Activated CD8-positive, alpha-beta T cell treated with anti-CD3 and anti-CD28 coated beads for 36 hours (primary cell): Measurements from ENCODE around the gene CXADR. TPM values are rescaled to one million over a fixed set of nuclear protein-coding genes. Genes with fewer than 3 reads are reported as not detected.

Source experiments
- ATAC-seq: fragments of 200-7000 bp; cut with Tn5 transposase; one replicate; pipeline ENCODE4 v1.10.0; 2021; ENCODE audit warnings: mild to moderate bottlenecking, moderate library complexity
- CTCF ChIA-PET: fragments of 350-600 bp; sonication (Branson Sonifier 250); formaldehyde crosslinking; loops from one replicate; lab custom pipeline; 2021; ENCODE audit warnings: antibody characterized with exemption; lab: Charles Lee
- POLR2A ChIA-PET: fragments of 350-600 bp; sonication (Branson Sonifier 250); formaldehyde crosslinking; loops from one replicate; lab custom pipeline; 2021; ENCODE audit warnings: antibody characterized with exemption; lab: Charles Lee
- DNase-seq: peaks from one replicate; pipeline ENCODE4 v3.0.0-alpha.2; 2020
- H3K27ac Mint-ChIP-seq: one replicate; pipeline ENCODE4 v1.8.0; 2021; ENCODE audit warnings: mild to moderate bottlenecking, mixed read lengths
- H3K27me3 Mint-ChIP-seq: one replicate; pipeline ENCODE4 v1.8.0; 2021; ENCODE audit warnings: mixed read lengths
- H3K36me3 Mint-ChIP-seq: one replicate; pipeline ENCODE4 v1.8.0; 2021; ENCODE audit warnings: low read depth, mixed read lengths
- H3K4me1 Mint-ChIP-seq: one replicate; pipeline ENCODE4 v1.8.0; 2021; ENCODE audit warnings: low read depth, mixed read lengths
- H3K4me3 Mint-ChIP-seq: one replicate; pipeline ENCODE4 v1.8.0; 2021; ENCODE audit warnings: mild to moderate bottlenecking, moderate library complexity, mixed read lengths
- H3K9me3 Mint-ChIP-seq: one replicate; pipeline ENCODE4 v1.8.0; 2021; ENCODE audit warnings: mixed read lengths
- intact Hi-C: fragments of 100-400 bp; cut with micrococcal nuclease; formaldehyde crosslinking; loops from one replicate; pipeline ENCODE4 v1.10.0; 2022
- total RNA-seq, 2 experiments: library from RNA; stranded (reverse); gene quantifications; one replicate each; pipeline ENCODE4 v1.2.3, GENCODE V29; 2021
- TF ChIP-seq, protein P1 (sequence below): fragments of 200-600 bp; IDR thresholded peaks from one replicate; pipeline ENCODE4 v1.8.0; 2022; ENCODE audit warnings: antibody characterized with exemption, mild to moderate bottlenecking

CXADR gene
- total RNA-seq, 2 experiments from 2014 or later, result 0.20 to 0.29 TPM

DNA sequence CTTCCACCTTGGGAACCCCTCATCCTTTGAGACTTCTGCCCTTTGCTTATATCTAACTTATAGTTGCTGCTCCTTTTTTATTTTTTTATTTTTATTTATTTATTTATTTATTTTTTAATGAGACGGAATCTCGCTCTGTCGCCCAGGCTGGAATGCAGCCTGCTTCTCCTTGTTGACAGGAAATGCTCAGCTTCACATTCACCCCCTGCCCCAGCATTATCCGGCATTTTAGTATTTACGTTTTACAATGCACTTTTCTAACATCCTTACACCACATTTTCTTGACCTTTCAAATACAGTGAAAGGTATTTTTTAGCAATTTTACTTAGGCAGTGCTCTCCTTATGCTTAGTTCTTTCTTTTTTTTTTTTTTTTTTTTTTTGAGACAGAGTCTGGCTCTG, 14.9 kb downstream of the CXADR start:
- H3K27ac Mint-ChIP-seq, result no peak overlapping the region
- ChIA-PET POLR2A (no interaction called here), CTCF (interaction anchor here (1.4 kb wide), 1 partner anchor 141 kb away, joined by 3 read pairs; no protein-coding TSS in a partner anchor)
- H3K36me3 Mint-ChIP-seq, result no peaks in the 10 kb centered on the region
- intact Hi-C loops, result no loop called here
- no peak for DNase-seq
- H3K4me1 Mint-ChIP-seq, result no peaks in the 10 kb centered on the region
- no peak overlapping the region for H3K4me3 Mint-ChIP-seq
- H3K9me3 Mint-ChIP-seq, result no peaks in the 10 kb centered on the region
- no peak for ATAC-seq
- H3K27me3 Mint-ChIP-seq, result peaks cover 2% of the 10 kb centered on the region
- TF ChIP-seq, protein P1, sequence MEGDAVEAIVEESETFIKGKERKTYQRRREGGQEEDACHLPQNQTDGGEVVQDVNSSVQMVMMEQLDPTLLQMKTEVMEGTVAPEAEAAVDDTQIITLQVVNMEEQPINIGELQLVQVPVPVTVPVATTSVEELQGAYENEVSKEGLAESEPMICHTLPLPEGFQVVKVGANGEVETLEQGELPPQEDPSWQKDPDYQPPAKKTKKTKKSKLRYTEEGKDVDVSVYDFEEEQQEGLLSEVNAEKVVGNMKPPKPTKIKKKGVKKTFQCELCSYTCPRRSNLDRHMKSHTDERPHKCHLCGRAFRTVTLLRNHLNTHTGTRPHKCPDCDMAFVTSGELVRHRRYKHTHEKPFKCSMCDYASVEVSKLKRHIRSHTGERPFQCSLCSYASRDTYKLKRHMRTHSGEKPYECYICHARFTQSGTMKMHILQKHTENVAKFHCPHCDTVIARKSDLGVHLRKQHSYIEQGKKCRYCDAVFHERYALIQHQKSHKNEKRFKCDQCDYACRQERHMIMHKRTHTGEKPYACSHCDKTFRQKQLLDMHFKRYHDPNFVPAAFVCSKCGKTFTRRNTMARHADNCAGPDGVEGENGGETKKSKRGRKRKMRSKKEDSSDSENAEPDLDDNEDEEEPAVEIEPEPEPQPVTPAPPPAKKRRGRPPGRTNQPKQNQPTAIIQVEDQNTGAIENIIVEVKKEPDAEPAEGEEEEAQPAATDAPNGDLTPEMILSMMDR, result no peak

DNA sequence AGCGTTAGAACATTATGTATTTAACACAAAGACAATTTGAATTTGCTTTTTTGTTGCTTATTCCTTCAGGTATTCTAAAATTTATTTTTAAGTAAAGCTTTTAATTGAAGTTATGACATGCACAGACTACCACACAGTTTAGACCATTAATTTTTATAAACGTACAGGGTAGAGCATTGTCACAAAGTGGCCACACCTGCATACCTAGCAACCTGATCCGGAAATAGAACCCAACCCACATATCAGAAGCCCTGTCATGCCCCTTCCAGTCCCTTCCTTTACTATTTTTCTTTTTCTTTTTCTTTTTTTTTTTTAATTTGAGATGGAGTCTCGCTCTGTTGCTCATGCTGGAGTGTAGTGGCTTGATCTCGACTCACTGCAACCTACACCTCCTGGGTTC, 16.8 kb downstream of the CXADR start:
- no peak overlapping the region for H3K4me3 Mint-ChIP-seq
- ChIA-PET CTCF (no interaction called here), POLR2A (no interaction called here)

DNA sequence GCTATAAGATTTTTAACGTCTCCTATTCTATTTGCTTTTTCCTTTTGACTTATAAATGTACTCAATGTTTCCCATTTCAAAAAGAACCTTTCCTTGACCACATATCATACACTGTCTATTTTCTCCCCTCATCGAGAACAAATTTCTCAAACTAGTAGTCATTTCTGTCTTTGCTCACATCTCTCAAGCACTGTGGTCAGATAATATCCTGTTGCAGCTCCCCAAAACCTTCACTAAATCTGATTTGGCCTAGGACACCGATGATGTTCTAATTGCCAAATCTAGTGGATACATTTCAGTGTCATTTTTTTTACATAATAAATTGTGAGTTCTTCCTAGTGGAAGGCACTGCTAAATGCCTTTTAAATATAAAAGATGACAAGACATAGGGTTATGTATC, 19.4 kb downstream of the CXADR start:
- Mint-ChIP-seq H3K36me3 (no peaks in the 10 kb centered on the region), H3K27ac (no peak overlapping the region), H3K27me3 (peaks cover 3% of the 10 kb centered on the region), H3K4me1 (no peaks in the 10 kb centered on the region), H3K9me3 (no peaks in the 10 kb centered on the region), H3K4me3 (no peak overlapping the region)
- DNase-seq (no peak), ATAC-seq (no peak)
- TF ChIP-seq, protein P1, result no peak
- intact Hi-C loops, result no loop called here
- POLR2A ChIA-PET, result interaction anchor here (1.6 kb wide), 1 partner anchor 13 kb away, joined by 4 read pairs; no protein-coding TSS in a partner anchor
- CTCF ChIA-PET, result interaction anchor here (0.6 kb wide), 1 partner anchor 48 kb away, joined by 3 read pairs; no protein-coding TSS in a partner anchor

More for the DNA sequence above, 16.8 kb downstream of the CXADR start:
- no peak for ATAC-seq
- no peaks in the 10 kb centered on the region for H3K9me3 Mint-ChIP-seq
- no peak for DNase-seq
- H3K27ac Mint-ChIP-seq, result no peak overlapping the region
- peaks cover 2% of the 10 kb centered on the region for H3K27me3 Mint-ChIP-seq
- no peaks in the 10 kb centered on the region for H3K36me3 Mint-ChIP-seq
- TF ChIP-seq, protein P1, result no peak
- no peaks in the 10 kb centered on the region for H3K4me1 Mint-ChIP-seq
- intact Hi-C loops, result no loop called here

DNA sequence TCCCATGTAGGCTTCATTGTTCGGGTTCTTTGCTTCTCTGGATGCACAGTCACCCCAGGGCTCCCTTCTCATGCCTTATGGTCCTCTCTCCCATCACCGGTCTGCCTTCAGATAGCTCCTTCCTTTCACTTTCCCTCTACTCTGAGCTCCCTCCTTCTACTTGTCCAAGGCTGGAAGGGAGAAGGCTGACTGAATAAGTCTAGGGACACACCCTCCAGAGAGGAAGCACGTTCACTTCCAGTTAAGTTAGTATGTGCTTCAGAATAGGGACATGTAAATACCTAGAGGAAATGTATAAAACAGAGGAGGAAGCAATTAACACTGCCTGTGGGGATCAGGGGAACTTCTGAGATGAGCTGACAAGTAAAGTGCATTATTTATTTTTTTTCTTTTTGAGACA, 23.5 kb downstream of the CXADR start:
- CTCF ChIA-PET, result interaction anchor here (0.7 kb wide), 1 partner anchor 39 kb away, joined by 3 read pairs; no protein-coding TSS in a partner anchor
- no peak for ATAC-seq
- Mint-ChIP-seq H3K4me3 (no peak overlapping the region), H3K9me3 (no peaks in the 10 kb centered on the region), H3K27me3 (peaks cover 9% of the 10 kb centered on the region), H3K36me3 (no peaks in the 10 kb centered on the region), H3K27ac (no peak overlapping the region), H3K4me1 (no peaks in the 10 kb centered on the region)
- intact Hi-C loops, result no loop called here
- POLR2A ChIA-PET, result no interaction called here
- TF ChIP-seq, protein P1, result no peak
- no peak for DNase-seq

DNA sequence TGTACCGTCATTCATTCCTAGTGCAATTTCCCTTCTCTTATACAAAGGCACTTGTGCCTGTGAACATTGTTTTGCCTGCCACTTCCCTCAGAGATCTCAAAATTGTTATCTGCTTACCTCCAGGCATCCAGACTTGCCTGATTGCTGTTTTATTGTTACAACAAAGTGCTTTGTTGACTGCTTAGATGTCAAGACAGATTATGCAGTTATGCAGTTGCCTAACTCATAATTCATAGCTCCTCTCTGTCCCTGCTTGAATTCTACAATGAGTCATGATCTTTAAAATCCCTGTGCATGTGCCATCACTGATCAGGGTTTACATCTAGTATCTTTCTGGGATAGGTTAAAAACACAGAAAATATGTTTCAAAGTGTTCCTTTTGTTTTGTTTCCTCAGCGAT, 24.5 kb downstream of the CXADR start:
- intact Hi-C loops, result no loop called here
- CTCF ChIA-PET, result no interaction called here
- H3K9me3 Mint-ChIP-seq, result no peaks in the 10 kb centered on the region

More for the DNA sequence above, 24.5 kb downstream of the CXADR start:
- POLR2A ChIA-PET, result no interaction called here
- H3K27me3 Mint-ChIP-seq, result peaks cover 9% of the 10 kb centered on the region
- TF ChIP-seq, protein P1, result no peak
- no peak for DNase-seq
- no peak overlapping the region for H3K4me3 Mint-ChIP-seq
- no peak for ATAC-seq
- H3K36me3 Mint-ChIP-seq, result no peaks in the 10 kb centered on the region
- no peak overlapping the region for H3K27ac Mint-ChIP-seq
- no peaks in the 10 kb centered on the region for H3K4me1 Mint-ChIP-seq
